Lower lobe of right lung (tissue), 2 donors: ENCODE results near the gene RCCD1. TPM values are rescaled to one million over a fixed set of nuclear protein-coding genes. Genes with fewer than 3 reads are reported as not detected.
A peak's percentile ranks its signal among the peaks of the same experiment; 100 is the strongest.
"Not testable (repeated sequence)": the region's sequence is repeated elsewhere in the genome, so short reads cannot be mapped to it uniquely, and the experiment has no call there.

ENCODE experiments used
- ATAC-seq, 2 donors: fragments of 200-7000 bp; cut with Tn5 transposase; one replicate each; pipeline ENCODE4 v1.9.1; 2020 to 2022; ENCODE audit warnings: mild to moderate bottlenecking in 2 of 2, moderate library complexity in 2 of 2
- DNase-seq: peaks from one replicate; pipeline ENCODE4 v3.0.0-alpha.2; 2020
- H3K27ac ChIP-seq: fragments of 200-600 bp; one replicate; pipeline ENCODE4 v1.8.0; 2022
- H3K27me3 ChIP-seq: fragments of 200-600 bp; one replicate; pipeline ENCODE4 v1.8.0; 2022; ENCODE audit warnings: low read depth
- H3K36me3 ChIP-seq: fragments of 200-600 bp; one replicate; pipeline ENCODE4 v1.8.0; 2022; ENCODE audit warnings: mild to moderate bottlenecking
- H3K4me1 ChIP-seq: fragments of 200-600 bp; one replicate; pipeline ENCODE4 v1.8.0; 2022
- H3K4me3 ChIP-seq: fragments of 200-600 bp; one replicate; pipeline ENCODE4 v1.8.0; 2022; ENCODE audit warnings: mild to moderate bottlenecking
- H3K9me3 ChIP-seq: fragments of 200-600 bp; one replicate; pipeline ENCODE4 v1.8.0; 2022
- CTCF ChIP-seq: fragments of 200-600 bp; IDR thresholded peaks from one replicate; pipeline ENCODE4 v1.8.0; 2022; ENCODE audit warnings: antibody characterized with exemption, mild to moderate bottlenecking
- intact Hi-C: fragments of 100-400 bp; cut with DNase I; formaldehyde crosslinking; loops from one replicate; pipeline ENCODE4 v1.11.0; 2022
- total RNA-seq: library from RNA; stranded (reverse); fragmentation: NEBNext Ultra II Directional; extraction: Animal tissue kit (Norgen Biotek cat#: 25700); gene quantifications from one replicate; pipeline ENCODE4 v1.2.1, GENCODE V29; 2021
- donor health status: DM: no; HTN: yes; CAD: no; lungs with severe emphysema.

Gene RCCD1
- total RNA-seq, 1 donor from 2014 or later: 10.3 TPM

DNA sequence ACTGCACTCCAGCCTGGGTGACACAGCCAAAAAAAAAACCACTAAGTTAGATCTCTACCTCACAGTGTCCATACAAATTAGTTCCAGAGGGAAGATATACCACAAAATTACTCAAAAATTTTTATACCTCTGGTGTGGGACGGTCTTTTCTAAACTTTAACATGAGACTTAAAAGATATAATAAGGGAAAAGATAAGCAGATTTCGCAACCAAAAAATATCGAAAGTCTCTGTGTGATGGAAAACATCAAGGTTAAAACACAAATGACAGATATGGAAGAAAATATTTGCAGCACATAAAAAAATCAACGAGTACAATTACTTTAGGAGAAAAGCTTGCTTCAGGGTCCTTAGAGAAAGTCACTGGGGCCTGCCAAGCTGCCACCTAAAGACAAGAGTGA lies 32.8 kb upstream of the RCCD1 start:
- peaks cover 52% of the 10 kb centered on the region for H3K36me3 ChIP-seq
- no peak for ATAC-seq
- H3K4me3 ChIP-seq: no peak overlapping the region
- intact Hi-C loops: no loop called here
- TF ChIP-seq CTCF: no peak
- H3K27me3 ChIP-seq: no peaks in the 10 kb centered on the region
- DNase-seq: no peak
- no peaks in the 10 kb centered on the region for H3K9me3 ChIP-seq
- no peak overlapping the region for H3K27ac ChIP-seq
- no peaks in the 10 kb centered on the region for H3K4me1 ChIP-seq

DNA sequence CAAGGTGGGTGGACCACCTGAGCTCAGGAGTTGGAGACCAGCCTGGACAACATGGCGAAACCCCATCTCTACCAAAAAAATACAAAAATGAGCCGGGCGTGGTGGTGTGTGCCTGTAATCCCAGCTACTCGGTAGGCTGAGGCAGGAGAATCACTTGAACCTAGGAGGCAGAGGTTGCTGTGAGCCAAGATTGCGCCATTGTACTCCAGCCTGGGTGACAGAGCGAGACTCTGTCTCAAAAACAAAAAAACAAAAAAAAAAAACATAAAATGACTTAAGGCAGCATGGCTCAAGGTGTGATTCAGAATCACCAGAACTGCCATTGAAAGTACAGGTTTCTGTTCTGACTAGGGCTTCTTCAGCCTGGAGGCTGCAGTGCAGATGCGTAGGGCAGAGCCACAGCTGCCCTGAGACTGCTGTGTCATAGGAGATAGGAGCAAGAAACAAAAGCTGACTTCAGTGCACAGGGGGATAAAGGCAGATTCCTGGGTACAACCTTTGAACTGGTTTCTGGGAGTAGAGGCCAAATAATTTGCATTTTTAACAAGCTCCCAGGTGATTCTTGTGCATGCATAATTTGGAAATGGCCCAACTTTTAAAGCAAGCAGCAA lies 31.9 kb upstream of the RCCD1 start:
- H3K9me3 ChIP-seq, H3K27ac ChIP-seq, H3K4me1 ChIP-seq, DNase-seq, H3K4me3 ChIP-seq, intact Hi-C loops, ATAC-seq, H3K27me3 ChIP-seq: not testable (repeated sequence)
- peaks cover 43% of the 10 kb centered on the region for H3K36me3 ChIP-seq

DNA sequence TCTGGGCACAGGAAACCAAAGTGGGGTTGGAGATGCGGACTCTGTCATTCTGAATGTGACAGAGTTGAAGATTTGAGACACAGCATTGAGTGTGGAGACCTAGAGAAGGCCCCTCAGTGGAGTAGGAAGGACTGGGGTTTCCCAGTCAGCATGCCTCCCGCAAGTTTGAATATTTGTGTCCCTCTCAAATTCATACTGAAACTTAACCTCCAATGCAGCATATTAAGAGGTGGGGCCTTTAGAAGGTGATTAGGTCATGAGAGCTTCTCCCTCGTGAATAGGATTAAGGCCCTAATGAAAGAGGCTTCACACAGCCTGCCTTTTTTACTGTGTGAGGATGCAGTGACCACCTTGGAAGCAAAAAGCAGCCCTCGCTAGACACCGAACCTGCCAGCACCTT lies 30.3 kb upstream of the RCCD1 start:
- ATAC-seq: no peak
- no peak for TF ChIP-seq CTCF
- intact Hi-C loops: no loop called here

DNA sequence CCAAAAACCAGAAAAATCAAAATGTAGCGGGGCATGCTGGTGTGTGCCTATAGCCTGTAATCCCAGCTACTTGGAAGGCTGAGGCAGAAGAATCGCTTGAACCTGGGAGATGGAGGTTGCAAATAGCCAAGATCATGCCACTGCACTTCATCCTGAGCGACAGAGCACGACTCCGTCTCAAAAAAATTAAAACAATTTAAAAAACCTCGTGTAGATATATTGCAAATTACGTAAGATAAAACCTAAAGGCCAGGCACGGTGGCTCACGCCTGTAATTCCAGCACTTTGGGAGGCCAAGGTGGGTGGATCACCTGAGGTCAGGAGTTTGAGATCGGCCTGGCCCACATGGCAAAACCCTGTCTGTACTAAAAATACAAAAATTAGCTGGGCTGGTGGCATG lies 27.9 kb upstream of the RCCD1 start:
- intact Hi-C loops, H3K4me3 ChIP-seq, H3K9me3 ChIP-seq, DNase-seq, H3K27me3 ChIP-seq, H3K36me3 ChIP-seq, H3K27ac ChIP-seq, ATAC-seq: not testable (repeated sequence)
- H3K4me1 ChIP-seq: peaks cover 28% of the 10 kb centered on the region

More for the DNA sequence above, 30.3 kb upstream of the RCCD1 start:
- H3K36me3 ChIP-seq: peaks cover 27% of the 10 kb centered on the region
- H3K4me1 ChIP-seq: peaks cover 10% of the 10 kb centered on the region
- no peaks in the 10 kb centered on the region for H3K27me3 ChIP-seq
- H3K27ac ChIP-seq: no peak overlapping the region
- H3K9me3 ChIP-seq: no peaks in the 10 kb centered on the region
- DNase-seq: no peak
- no peak overlapping the region for H3K4me3 ChIP-seq

DNA sequence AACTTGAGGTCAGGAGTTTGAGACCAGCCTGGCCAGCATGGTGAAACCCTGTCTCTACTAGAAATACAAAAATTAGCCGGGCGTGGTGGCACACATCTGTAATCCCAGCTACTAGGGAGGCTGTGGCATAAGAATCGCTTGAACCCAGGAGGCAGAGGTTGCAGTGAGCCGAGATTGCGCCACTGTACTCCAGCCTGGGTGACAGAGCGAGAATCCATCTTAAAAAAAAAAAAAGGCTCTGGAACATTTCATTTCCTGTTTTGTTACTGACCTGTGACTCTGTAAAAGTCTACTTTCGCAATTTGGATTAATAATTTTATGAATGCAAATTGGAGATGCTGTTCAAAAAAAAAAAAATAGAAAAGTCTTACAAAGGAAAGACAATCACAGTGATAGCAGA lies 26.6 kb upstream of the RCCD1 start:
- H3K9me3 ChIP-seq, H3K27ac ChIP-seq, ATAC-seq, H3K27me3 ChIP-seq, DNase-seq, H3K4me3 ChIP-seq, H3K36me3 ChIP-seq, intact Hi-C loops: not testable (repeated sequence)
- peaks cover 36% of the 10 kb centered on the region for H3K4me1 ChIP-seq

DNA sequence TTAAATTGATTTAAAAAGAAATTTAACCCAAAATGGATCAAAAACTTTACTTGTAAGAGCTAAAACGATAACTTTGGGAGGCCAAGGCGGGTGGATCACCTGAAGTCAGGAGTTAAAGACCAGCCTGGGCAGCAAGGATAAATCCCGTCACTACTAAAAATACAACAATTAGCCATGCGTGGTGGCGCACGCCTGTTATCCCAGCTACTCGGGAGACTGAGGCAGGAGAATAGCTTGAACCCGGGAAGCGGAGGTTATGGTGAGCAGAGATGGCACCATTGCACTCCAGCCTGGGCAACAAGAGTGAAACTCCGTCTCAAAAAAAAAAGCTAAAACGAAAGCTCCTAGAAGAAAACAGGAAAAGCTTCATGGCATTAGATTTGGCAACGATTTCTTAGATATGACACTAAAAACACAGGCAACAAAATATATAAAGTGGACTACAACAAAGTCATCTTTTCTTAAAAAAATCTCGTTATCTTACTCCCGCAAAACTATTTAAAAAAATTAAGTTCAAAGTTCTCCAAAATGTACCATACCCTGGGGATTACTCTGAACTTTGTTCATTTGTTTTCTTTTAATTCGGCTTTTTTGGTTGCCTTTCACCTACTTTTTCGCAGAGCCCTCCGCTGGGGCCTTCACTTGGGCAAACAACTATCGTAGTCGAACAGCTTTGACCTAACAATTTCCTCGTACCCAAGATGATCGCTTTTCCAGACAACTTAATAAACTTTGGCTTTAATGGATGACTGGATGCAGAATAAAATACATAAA lies 25.3 kb upstream of the RCCD1 start:
- ATAC-seq: no peak
- Histone ChIP-seq H3K27ac (peak overlapping the region; percentile 96), H3K4me3 (peak overlapping the region; percentile 93), H3K27me3 (no peaks in the 10 kb centered on the region), H3K36me3 (no peaks in the 10 kb centered on the region), H3K4me1 (peaks cover 45% of the 10 kb centered on the region), H3K9me3 (no peaks in the 10 kb centered on the region)
- intact Hi-C loops: no loop called here
- TF ChIP-seq CTCF: no peak
- no peak for DNase-seq

GRCh38 chr15:90930861-90931574 lies 23.7 kb upstream of the RCCD1 start:
- intact Hi-C loops: no loop called here
- H3K4me3 ChIP-seq: peak overlapping the region; percentile 93
- peaks cover 54% of the 10 kb centered on the region for H3K4me1 ChIP-seq
- ATAC-seq (no peak), DNase-seq (no peak)
- no peaks in the 10 kb centered on the region for H3K9me3 ChIP-seq
- H3K27me3 ChIP-seq: no peaks in the 10 kb centered on the region
- H3K27ac ChIP-seq: peak overlapping the region; percentile 96
- no peak for TF ChIP-seq CTCF
- no peaks in the 10 kb centered on the region for H3K36me3 ChIP-seq
